ENCODE data around the gene PEX13.
"Not testable (repeated sequence)": the region's sequence is repeated elsewhere in the genome, so short reads cannot be mapped to it uniquely, and the experiment has no call there.

The PEX13 gene

DNA sequence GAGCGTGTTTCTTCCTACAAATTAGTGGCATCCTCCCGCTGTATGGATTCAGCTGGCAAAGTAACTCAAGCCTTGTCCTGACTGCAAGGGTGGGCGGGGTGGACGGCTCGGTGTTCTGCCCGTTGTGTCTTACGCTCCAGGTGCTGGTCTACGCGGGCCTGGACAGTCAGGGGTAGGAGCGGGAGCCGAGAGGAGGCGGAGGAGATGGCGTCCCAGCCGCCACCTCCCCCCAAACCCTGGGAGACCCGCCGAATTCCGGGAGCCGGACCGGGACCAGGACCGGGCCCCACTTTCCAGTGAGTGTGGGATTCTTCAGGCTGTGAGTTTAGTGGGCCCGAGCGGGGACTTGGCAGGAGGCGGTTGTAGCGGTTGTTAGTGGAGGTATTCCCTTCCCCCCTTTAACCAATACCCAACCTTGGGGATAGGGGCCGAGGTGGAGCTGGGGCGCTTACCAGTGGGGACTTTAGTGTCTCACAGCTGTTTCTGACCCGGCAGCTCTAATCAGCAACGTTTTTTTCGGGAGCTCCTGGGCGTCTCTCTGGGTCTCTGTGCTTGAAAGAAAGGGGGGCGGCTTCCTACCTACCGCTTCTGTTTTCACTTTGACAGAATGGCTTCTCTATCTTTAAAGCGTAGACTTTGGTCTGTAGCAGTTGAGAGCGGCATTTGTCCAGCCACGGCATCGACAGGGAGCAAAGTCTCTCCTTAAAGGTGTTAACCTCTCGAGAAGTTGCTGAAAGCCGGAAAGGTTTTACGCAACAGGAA, at the start of gene PEX13, which contains the start of gene PUS10:
Gene PEX13, plus strand, starts transcription at position 165 of the 762 bp plus-strand sequence. Its CDS starts 40 bp downstream, at position 205.
Gene PUS10, minus strand, starts transcription at position 700 of the 762 bp plus-strand sequence. CDS start 6,365 bp downstream, outside the sequence.
- peak within 1 kb of the TSS; percentile 91 for H2AFZ ChIP-seq (ENCODE audit: low read depth, low read length)
- H3K36me3 ChIP-seq (ENCODE audit: insufficient read depth, low read length) = peaks cover 10% of the 10 kb centered on the region
- no peaks in the 10 kb centered on the region for H3K27me3 ChIP-seq (ENCODE audit: insufficient read depth, low read length)
- peaks cover 18% of the 10 kb centered on the region for H3K4me1 ChIP-seq (ENCODE audit: insufficient read depth, low read length)
- peaks cover 9% of the 10 kb centered on the region for H3K9me3 ChIP-seq (ENCODE audit: low read length)
- H3K4me3 ChIP-seq (ENCODE audit: low read length) = peak within 1 kb of the TSS; percentile 94

- H2AFZ ChIP-seq (ENCODE audit: low read depth, low read length) = no peak overlapping the region
- peaks cover 6% of the 10 kb centered on the region for H3K4me1 ChIP-seq (ENCODE audit: insufficient read depth, low read length)
- H3K9me3 ChIP-seq (ENCODE audit: low read length) = no peaks in the 10 kb centered on the region
- no peak overlapping the region for H3K4me3 ChIP-seq (ENCODE audit: low read length)
- H3K36me3 ChIP-seq (ENCODE audit: insufficient read depth, low read length) = no peaks in the 10 kb centered on the region
- no peaks in the 10 kb centered on the region for H3K27me3 ChIP-seq (ENCODE audit: insufficient read depth, low read length)
These were observed 44.4 kb upstream of the PEX13 start for GRCh38 chr2:60972889-60973656.

DNA sequence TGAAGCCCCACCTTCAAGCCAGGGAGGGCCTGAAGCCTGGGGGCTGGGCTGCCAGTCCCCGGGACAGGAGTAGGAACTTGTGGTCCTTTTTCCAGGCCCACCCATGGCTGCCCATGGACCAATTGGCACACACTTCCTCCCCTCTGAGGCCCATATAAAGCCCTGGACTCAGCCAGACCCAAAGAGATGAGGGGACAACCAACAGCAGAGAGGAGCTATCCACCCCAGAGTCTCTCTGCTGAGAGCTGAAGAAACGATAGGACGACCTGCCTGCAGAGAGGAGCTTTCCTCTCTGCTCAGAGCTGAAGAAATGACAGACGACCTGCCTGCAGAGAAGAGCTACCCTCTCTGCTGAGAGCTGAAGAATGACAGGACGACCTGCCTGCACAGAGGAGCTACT, 43.8 kb upstream of the PEX13 start:
- no peak overlapping the region for H2AFZ ChIP-seq (ENCODE audit: low read depth, low read length)
- H3K36me3 ChIP-seq (ENCODE audit: insufficient read depth, low read length) = no peaks in the 10 kb centered on the region
- no peaks in the 10 kb centered on the region for H3K27me3 ChIP-seq (ENCODE audit: insufficient read depth, low read length)
- H3K9me3 ChIP-seq (ENCODE audit: low read length) = no peaks in the 10 kb centered on the region
- peaks cover 6% of the 10 kb centered on the region for H3K4me1 ChIP-seq (ENCODE audit: insufficient read depth, low read length)
- no peak overlapping the region for H3K4me3 ChIP-seq (ENCODE audit: low read length)

DNA sequence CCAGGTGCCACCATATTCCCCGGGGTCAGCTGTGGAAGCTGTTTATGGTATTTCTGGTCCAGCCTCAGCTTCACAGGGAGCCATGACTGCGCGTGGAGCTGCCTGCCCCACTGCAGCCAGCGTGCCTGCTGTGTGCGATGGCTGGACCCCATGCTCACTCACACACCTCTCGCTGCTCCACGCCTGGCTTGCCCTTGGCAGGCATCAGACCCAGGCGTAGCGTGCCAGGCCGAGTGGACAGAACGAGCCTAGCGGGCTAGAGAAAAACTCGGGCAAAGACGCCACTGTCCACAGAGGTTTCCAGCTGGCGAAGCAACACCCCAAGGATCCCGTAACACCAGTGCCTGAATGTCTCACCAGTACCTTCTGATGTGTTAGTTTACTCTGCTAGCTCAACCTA, 42.9 kb upstream of the PEX13 start:
- Histone ChIP-seq H3K4me3 (ENCODE audit: low read length) (no peak overlapping the region), H3K36me3 (ENCODE audit: insufficient read depth, low read length) (no peaks in the 10 kb centered on the region), H3K9me3 (ENCODE audit: low read length) (no peaks in the 10 kb centered on the region), H2AFZ (ENCODE audit: low read depth, low read length) (no peak overlapping the region), H3K4me1 (ENCODE audit: insufficient read depth, low read length) (peaks cover 6% of the 10 kb centered on the region), H3K27me3 (ENCODE audit: insufficient read depth, low read length) (no peaks in the 10 kb centered on the region)

DNA sequence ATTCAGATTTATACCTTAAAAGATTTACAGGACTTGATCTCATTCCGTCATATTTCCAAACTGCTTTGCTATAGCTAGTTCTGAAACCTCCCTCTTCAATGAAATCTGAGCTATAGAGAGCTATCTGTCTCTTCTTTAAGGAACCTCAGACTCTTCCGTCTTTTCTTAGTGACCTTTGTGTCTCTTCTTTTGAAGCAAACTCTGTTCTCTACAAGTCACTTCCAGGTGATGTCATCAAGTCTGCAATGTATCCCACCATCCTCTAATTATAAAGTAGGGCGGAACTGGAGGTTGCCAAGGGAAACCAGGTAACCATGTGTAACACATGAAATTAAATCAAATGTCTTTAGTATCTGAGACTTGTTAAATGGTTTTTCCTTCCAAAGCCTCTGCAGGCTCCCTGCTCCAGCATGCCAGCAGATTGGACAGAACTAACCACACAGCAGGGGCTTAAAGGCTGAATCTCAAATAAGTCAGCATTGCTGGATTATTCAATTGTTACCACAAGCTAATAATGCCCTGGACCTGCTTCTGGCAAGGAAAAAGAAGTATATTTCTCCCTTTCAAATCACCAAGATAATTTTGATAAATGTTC, 41.2 kb upstream of the PEX13 start:
- H3K27me3 ChIP-seq (ENCODE audit: insufficient read depth, low read length) = no peaks in the 10 kb centered on the region
- H2AFZ ChIP-seq (ENCODE audit: low read depth, low read length) = no peak overlapping the region
- H3K4me3 ChIP-seq (ENCODE audit: low read length) = no peak overlapping the region
- H3K4me1 ChIP-seq (ENCODE audit: insufficient read depth, low read length) = peaks cover 6% of the 10 kb centered on the region
- no peaks in the 10 kb centered on the region for H3K9me3 ChIP-seq (ENCODE audit: low read length)
- H3K36me3 ChIP-seq (ENCODE audit: insufficient read depth, low read length) = no peaks in the 10 kb centered on the region

DNA sequence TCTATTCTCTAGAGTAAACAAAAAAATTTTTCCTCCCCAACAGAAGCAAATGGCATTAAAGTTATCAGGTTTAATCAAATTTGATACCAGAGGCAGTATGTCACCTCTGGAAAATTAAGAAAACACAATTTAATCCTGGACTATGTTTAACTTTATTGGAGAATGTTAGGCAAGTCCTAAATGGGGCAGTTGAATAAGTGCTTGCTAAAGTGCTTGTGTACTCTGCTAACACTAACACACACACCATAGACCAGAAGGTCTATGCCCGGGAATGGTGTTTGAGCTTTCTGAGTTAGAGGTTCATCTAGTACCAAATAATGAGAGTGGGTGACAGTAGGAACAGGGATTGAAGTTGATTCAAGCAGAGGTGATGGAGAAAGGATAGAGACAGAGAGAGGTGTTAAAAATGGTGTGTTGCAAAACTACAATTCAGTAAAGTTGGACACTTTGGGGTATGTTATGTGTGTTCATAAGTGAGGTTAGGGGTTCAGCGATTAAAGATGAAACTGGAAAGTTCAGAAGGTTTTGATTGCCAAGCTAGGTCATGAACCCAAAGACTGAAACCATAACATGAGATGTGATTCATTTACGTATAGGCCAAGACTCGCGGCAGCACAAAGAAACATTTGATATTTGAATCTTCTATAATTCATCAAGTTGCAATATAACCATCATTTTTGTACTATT, 40.5 kb upstream of the PEX13 start:
- peaks cover 6% of the 10 kb centered on the region for H3K4me1 ChIP-seq (ENCODE audit: insufficient read depth, low read length)
- H3K36me3 ChIP-seq (ENCODE audit: insufficient read depth, low read length) = no peaks in the 10 kb centered on the region
- H3K9me3 ChIP-seq (ENCODE audit: low read length) = no peaks in the 10 kb centered on the region
- H2AFZ ChIP-seq (ENCODE audit: low read depth, low read length) = no peak overlapping the region
- no peaks in the 10 kb centered on the region for H3K27me3 ChIP-seq (ENCODE audit: insufficient read depth, low read length)
- H3K4me3 ChIP-seq (ENCODE audit: low read length) = no peak overlapping the region

DNA sequence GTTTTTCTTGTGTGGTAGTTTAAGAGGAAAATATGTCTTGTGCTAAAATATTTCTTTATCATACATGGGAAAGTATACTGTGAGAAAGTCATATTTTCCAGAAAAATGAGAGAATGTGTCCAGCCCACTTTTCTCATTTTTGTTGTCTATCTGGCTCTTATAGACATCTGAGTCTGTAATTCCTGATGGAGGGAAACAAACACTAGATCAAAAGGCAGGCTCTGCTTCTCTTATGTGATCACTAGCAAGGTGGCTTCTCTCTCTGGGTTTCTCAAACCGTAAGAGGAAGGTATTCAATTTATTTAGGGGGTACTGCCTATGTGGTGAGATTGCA, 40.0 kb upstream of the PEX13 start:
- peaks cover 6% of the 10 kb centered on the region for H3K4me1 ChIP-seq (ENCODE audit: insufficient read depth, low read length)
- H3K9me3 ChIP-seq (ENCODE audit: low read length) = no peaks in the 10 kb centered on the region
- H3K4me3 ChIP-seq (ENCODE audit: low read length) = no peak overlapping the region

GRCh38 chr2:60979231-60979630, 38.3 kb upstream of the PEX13 start:
- H3K9me3 ChIP-seq (ENCODE audit: low read length) = no peaks in the 10 kb centered on the region
- H3K4me3 ChIP-seq (ENCODE audit: low read length) = no peak overlapping the region
- no peaks in the 10 kb centered on the region for H3K36me3 ChIP-seq (ENCODE audit: insufficient read depth, low read length)
- no peaks in the 10 kb centered on the region for H3K27me3 ChIP-seq (ENCODE audit: insufficient read depth, low read length)
- H3K4me1 ChIP-seq (ENCODE audit: insufficient read depth, low read length) = peaks cover 6% of the 10 kb centered on the region
- H2AFZ ChIP-seq (ENCODE audit: low read depth, low read length) = no peak overlapping the region

More for the DNA sequence above, 40.0 kb upstream of the PEX13 start:
- Histone ChIP-seq H3K36me3 (ENCODE audit: insufficient read depth, low read length) (no peaks in the 10 kb centered on the region), H3K27me3 (ENCODE audit: insufficient read depth, low read length) (no peaks in the 10 kb centered on the region), H2AFZ (ENCODE audit: low read depth, low read length) (no peak overlapping the region)

GRCh38 chr2:60980071-60980815, 37.3 kb upstream of the PEX13 start:
- H3K36me3 ChIP-seq (ENCODE audit: insufficient read depth, low read length) = no peaks in the 10 kb centered on the region
- peaks cover 6% of the 10 kb centered on the region for H3K4me1 ChIP-seq (ENCODE audit: insufficient read depth, low read length)
- no peak overlapping the region for H3K4me3 ChIP-seq (ENCODE audit: low read length)

DNA sequence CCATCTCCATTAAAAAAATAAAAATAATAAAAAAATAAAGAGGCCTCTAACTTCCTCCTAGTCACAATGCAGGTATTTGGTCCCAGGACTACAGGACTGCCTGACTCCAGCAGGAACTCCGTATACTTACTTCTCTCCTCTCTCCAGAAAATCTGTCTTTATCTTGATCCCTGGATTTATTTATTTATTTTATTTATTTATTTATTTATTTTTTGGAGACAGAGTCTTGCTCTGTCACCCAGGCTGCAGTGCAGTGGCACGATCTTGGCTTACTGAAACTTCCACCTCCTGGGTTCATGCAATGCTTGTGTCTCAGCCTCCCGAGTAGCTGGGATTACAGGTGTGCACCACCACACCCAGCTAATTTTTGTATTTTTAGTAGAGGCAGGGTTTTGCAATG, 35.5 kb upstream of the PEX13 start:
- H3K4me3 ChIP-seq (ENCODE audit: low read length); H3K4me1 ChIP-seq (ENCODE audit: insufficient read depth, low read length); H2AFZ ChIP-seq (ENCODE audit: low read depth, low read length); H3K36me3 ChIP-seq (ENCODE audit: insufficient read depth, low read length); H3K27me3 ChIP-seq (ENCODE audit: insufficient read depth, low read length); H3K9me3 ChIP-seq (ENCODE audit: low read length): not testable (repeated sequence)

More at GRCh38 chr2:60980071-60980815, 37.3 kb upstream of the PEX13 start:
- H2AFZ ChIP-seq (ENCODE audit: low read depth, low read length) = no peak overlapping the region
- no peaks in the 10 kb centered on the region for H3K27me3 ChIP-seq (ENCODE audit: insufficient read depth, low read length)
- H3K9me3 ChIP-seq (ENCODE audit: low read length) = no peaks in the 10 kb centered on the region

DNA sequence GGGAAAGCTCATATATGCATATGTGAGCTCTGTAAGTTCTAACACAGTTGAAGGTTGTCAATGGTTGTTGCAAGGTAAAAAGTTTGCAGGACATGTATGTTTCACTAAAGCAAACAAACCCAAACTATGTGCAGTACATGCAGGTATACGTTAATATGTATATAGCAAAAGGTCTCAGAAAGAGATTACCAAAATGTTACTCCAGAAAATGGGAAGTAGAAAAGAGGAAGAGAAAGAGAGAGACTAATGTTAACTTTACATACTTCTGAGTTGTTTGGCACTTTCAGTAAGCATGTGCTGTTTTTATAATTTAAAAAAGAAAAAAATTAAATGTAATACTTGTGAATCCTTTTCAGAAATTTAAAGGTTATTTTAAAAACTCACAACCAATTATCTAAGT, 32.8 kb upstream of the PEX13 start:
- Histone ChIP-seq H3K36me3 (ENCODE audit: insufficient read depth, low read length) (no peaks in the 10 kb centered on the region), H2AFZ (ENCODE audit: low read depth, low read length) (no peak overlapping the region), H3K4me3 (ENCODE audit: low read length) (no peak overlapping the region), H3K27me3 (ENCODE audit: insufficient read depth, low read length) (no peaks in the 10 kb centered on the region), H3K9me3 (ENCODE audit: low read length) (no peaks in the 10 kb centered on the region), H3K4me1 (ENCODE audit: insufficient read depth, low read length) (no peaks in the 10 kb centered on the region)

DNA sequence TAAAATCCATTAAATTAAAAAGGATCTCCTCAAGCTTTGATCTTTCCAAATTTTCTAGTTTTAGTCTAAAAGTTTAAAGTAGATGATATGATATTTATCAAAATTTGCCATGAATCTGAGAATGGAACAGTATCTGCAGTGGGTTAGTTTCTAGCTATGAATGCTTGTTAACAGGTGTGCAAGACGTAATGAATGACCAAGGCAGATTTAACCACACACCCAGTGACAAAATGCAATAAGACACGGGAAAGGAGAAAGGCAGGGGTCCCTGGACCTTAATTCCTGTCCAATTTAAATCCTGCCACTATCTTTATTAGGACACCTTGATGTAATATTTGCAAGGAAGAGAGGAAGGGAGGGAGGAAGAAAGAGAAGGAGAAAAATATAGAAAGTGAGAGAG, 30.5 kb upstream of the PEX13 start:
- Histone ChIP-seq H2AFZ (ENCODE audit: low read depth, low read length) (no peak overlapping the region), H3K9me3 (ENCODE audit: low read length) (peaks cover 3% of the 10 kb centered on the region), H3K4me3 (ENCODE audit: low read length) (no peak overlapping the region), H3K27me3 (ENCODE audit: insufficient read depth, low read length) (no peaks in the 10 kb centered on the region), H3K4me1 (ENCODE audit: insufficient read depth, low read length) (no peaks in the 10 kb centered on the region), H3K36me3 (ENCODE audit: insufficient read depth, low read length) (no peaks in the 10 kb centered on the region)

Measured in neuron (in vitro differentiated cells).